HG03575 (cell line): ENCODE measurements around the gene CELSR1.

ENCODE experiments used
- ATAC-seq: cut with Tn5 transposase; IDR thresholded peaks from one replicate; pipeline ENCODE4 v1.9.1; 2021; ENCODE audit not compliant: unreplicated experiment, insufficient number of reproducible peaks, low FRiP score; ENCODE audit errors: extremely low read depth

The CELSR1 gene

GRCh38 chr22:46439576-46440465, 97.6 kb downstream of the CELSR1 start:
- ATAC-seq = no peak

- no peak for ATAC-seq
Measured at GRCh38 chr22:46439111-46439510, 98.3 kb downstream of the CELSR1 start.

GRCh38 chr22:46437671-46438440, 99.6 kb downstream of the CELSR1 start:
- ATAC-seq = no peak

- no peak for ATAC-seq
Measured at GRCh38 chr22:46436595-46437175, 100.7 kb downstream of the CELSR1 start.

- ATAC-seq = no peak
Measured at GRCh38 chr22:46433318-46433717, 104.1 kb downstream of the CELSR1 start.

GRCh38 chr22:46432164-46433068, 105.0 kb downstream of the CELSR1 start:
- no peak for ATAC-seq

GRCh38 chr22:46430961-46431838, 106.2 kb downstream of the CELSR1 start:
- no peak for ATAC-seq

GRCh38 chr22:46429325-46429853, 108.0 kb downstream of the CELSR1 start:
- no peak for ATAC-seq

GRCh38 chr22:46428602-46429324, 108.7 kb downstream of the CELSR1 start:
- ATAC-seq = no peak

GRCh38 chr22:46428171-46428570, 109.2 kb downstream of the CELSR1 start:
- no peak for ATAC-seq

GRCh38 chr22:46425016-46425415, 112.4 kb downstream of the CELSR1 start:
- ATAC-seq = no peak

- no peak for ATAC-seq
Measured at GRCh38 chr22:46424496-46424895, 112.9 kb downstream of the CELSR1 start.

- ATAC-seq = no peak
Measured at GRCh38 chr22:46422896-46423295, 114.5 kb downstream of the CELSR1 start.

- ATAC-seq = no peak
Measured at GRCh38 chr22:46421267-46421666, 116.2 kb downstream of the CELSR1 start.

GRCh38 chr22:46419754-46420571, 117.5 kb downstream of the CELSR1 start:
- no peak for ATAC-seq

GRCh38 chr22:46418827-46419226, 118.6 kb downstream of the CELSR1 start:
- ATAC-seq = no peak
